ENCODE data around the gene STIP1. TPM values are rescaled to one million over a fixed set of nuclear protein-coding genes. Genes with fewer than 3 reads are reported as not detected.

The STIP1 gene
- total RNA-seq, 2 donors from 2014 or later, result 104 to 139 TPM

GRCh38 chr11:64250415-64251015 lies 64.5 kb downstream of the STIP1 start:
- WGBS, result 24% methylated on average over 13 of the region's 13 CpGs
- H3K27ac ChIP-seq, result peak overlapping the region in 1 of 2 donors; percentile 83
- no peaks in the 10 kb centered on the region for H3K36me3 ChIP-seq
- no peaks in the 10 kb centered on the region for H3K27me3 ChIP-seq (replicated peaks; ENCODE audit: insufficient read depth)
- H3K9me3 ChIP-seq, result no peaks in the 10 kb centered on the region
- peaks cover 16% of the 10 kb centered on the region for H3K4me1 ChIP-seq (replicated peaks)
- no peak for DNase-seq (ENCODE audit: low spot score)
- H3K4me3 ChIP-seq, result peak overlapping the region; percentile 73 to 90
- TF ChIP-seq CTCF (IDR thresholded peaks at IDR 0.05), result no peak
- TF ChIP-seq POLR2A (IDR thresholded peaks at IDR 0.05), result no peak
- intact Hi-C loops (cut with DNase I), result loop anchor here (5.0 kb wide), 1 partner anchor 52 kb away; the partner anchor contains the start of gene CATSPERZ

- WGBS, result under 1% methylated on average over 44 of the region's 75 CpGs
- H3K27ac ChIP-seq, result peak within 1 kb of the TSS; percentile 70 to 83
- DNase-seq (ENCODE audit: low spot score), result peak; percentile 52
These were observed 65.2 kb downstream of the STIP1 start, which contains the start of gene PLCB3 for GRCh38 chr11:64251016-64251752. TSS of gene PLCB3 (plus strand) at chr11:64251530. CDS start at chr11:64251650, 120 bp downstream.

GRCh38 chr11:64251753-64252002 lies 65.7 kb downstream of the STIP1 start:
- H3K27ac ChIP-seq, result peak overlapping the region; percentile 70 to 83
- no peak for TF ChIP-seq POLR2A (IDR thresholded peaks at IDR 0.05)
- intact Hi-C loops (cut with DNase I), result loop anchor here (5.0 kb wide), 1 partner anchor 51 kb away; the partner anchor contains the start of gene CATSPERZ
- no peaks in the 10 kb centered on the region for H3K27me3 ChIP-seq (replicated peaks; ENCODE audit: insufficient read depth)
- H3K4me1 ChIP-seq (replicated peaks), result peaks cover 11% of the 10 kb centered on the region
- WGBS, result under 1% methylated on average over 18 of the region's 18 CpGs
- no peaks in the 10 kb centered on the region for H3K36me3 ChIP-seq
- no peak for DNase-seq (ENCODE audit: low spot score)
- no peaks in the 10 kb centered on the region for H3K9me3 ChIP-seq
- H3K4me3 ChIP-seq, result peak overlapping the region; percentile 73 to 90

More at GRCh38 chr11:64251016-64251752, 65.2 kb downstream of the STIP1 start, which contains the start of gene PLCB3:
- peaks cover 11% of the 10 kb centered on the region for H3K4me1 ChIP-seq (replicated peaks)
- H3K4me3 ChIP-seq, result peak within 1 kb of the TSS; percentile 73 to 90
- no peaks in the 10 kb centered on the region for H3K27me3 ChIP-seq (replicated peaks; ENCODE audit: insufficient read depth)
- H3K36me3 ChIP-seq, result no peaks in the 10 kb centered on the region
- TF ChIP-seq CTCF (IDR thresholded peaks at IDR 0.05), result peak; percentile 84 to 98 (median 90)
- peak; percentile 69 for TF ChIP-seq POLR2A (IDR thresholded peaks at IDR 0.05)
- no peak for TF ChIP-seq POLR2AphosphoS5 (IDR thresholded peaks at IDR 0.05)
- no peaks in the 10 kb centered on the region for H3K9me3 ChIP-seq
- intact Hi-C loops (cut with DNase I), result loop anchor here (5.0 kb wide), 1 partner anchor 51 kb away; the partner anchor contains the start of gene CATSPERZ

GRCh38 chr11:64252003-64252872 lies 66.3 kb downstream of the STIP1 start:
- Histone ChIP-seq H3K27me3 (replicated peaks; ENCODE audit: insufficient read depth) (no peaks in the 10 kb centered on the region), H3K9me3 (no peaks in the 10 kb centered on the region), H3K4me1 (replicated peaks) (peaks cover 11% of the 10 kb centered on the region), H3K4me3 (peak overlapping the region; percentile 73 to 90), H3K36me3 (no peaks in the 10 kb centered on the region), H3K27ac (peak overlapping the region; percentile 70 to 83)
- intact Hi-C loops (cut with DNase I), result loop anchor here (5.0 kb wide), 1 partner anchor 50 kb away; the partner anchor contains the start of gene CATSPERZ
- TF ChIP-seq CTCF (IDR thresholded peaks at IDR 0.05) (peak in 1 of 4 experiments; percentile 35), POLR2A (IDR thresholded peaks at IDR 0.05) (peak; percentile 59), POLR2AphosphoS5 (IDR thresholded peaks at IDR 0.05) (peak; percentile 37)
- peak; percentile 58 for DNase-seq (ENCODE audit: low spot score)
- 5% methylated on average over 19 of the region's 23 CpGs for WGBS

- DNase-seq (ENCODE audit: low spot score), result no peak
- no peak overlapping the region for H3K4me3 ChIP-seq
- H3K9me3 ChIP-seq, result no peaks in the 10 kb centered on the region
- H3K27ac ChIP-seq, result peak overlapping the region in 1 of 2 donors; percentile 83
- no peaks in the 10 kb centered on the region for H3K36me3 ChIP-seq
- peaks cover 11% of the 10 kb centered on the region for H3K4me1 ChIP-seq (replicated peaks)
- TF ChIP-seq POLR2AphosphoS5 (IDR thresholded peaks at IDR 0.05), result no peak
- TF ChIP-seq CTCF (IDR thresholded peaks at IDR 0.05), result no peak
- no peak for TF ChIP-seq POLR2A (IDR thresholded peaks at IDR 0.05)
- WGBS, result 75% methylated on average over 8 of the region's 8 CpGs
- no peaks in the 10 kb centered on the region for H3K27me3 ChIP-seq (replicated peaks; ENCODE audit: insufficient read depth)
- intact Hi-C loops (cut with DNase I), result loop anchor here (5.0 kb wide), 1 partner anchor 49 kb away; the partner anchor contains the start of gene CATSPERZ
These were observed 67.1 kb downstream of the STIP1 start for GRCh38 chr11:64253043-64253442.
